Pancreas (tissue), 10 donors: ENCODE results near the gene CFAP141. TPM values are rescaled to one million over a fixed set of nuclear protein-coding genes. Genes with fewer than 3 reads are reported as not detected.
A peak's percentile ranks its signal among the peaks of the same experiment; 100 is the strongest.

Experiments used
- ATAC-seq, 4 donors: fragments of 200-7000 bp; cut with Tn5 transposase; one replicate each; pipeline versions ENCODE4 v1.8.0 to v1.9.1; 2020; ENCODE audit warnings: mild to moderate bottlenecking in 4 of 4, moderate library complexity in 4 of 4
- DNase-seq, 6 donors: peaks; one replicate each; pipeline ENCODE4 v3.0.0-alpha.2; 2020
- FAIRE-seq: peaks from 2 replicates; lab custom pipeline; 2012; peaks lifted over from hg19 to GRCh38; lab: Jason Lieb, UNC
- H3K27ac ChIP-seq, 4 donors: fragments of 200-600 bp; sonication (generic); 1 replicate in 3 of 4; 2 replicates in 1 of 4; pipeline versions ENCODE4 v1.5.0 to v1.8.0; 2020
- H3K27me3 ChIP-seq, 4 donors: fragments of 200-600 bp; one replicate each; pipeline ENCODE4 v1.8.0; 2021
- H3K36me3 ChIP-seq, 3 donors: fragments of 200-600 bp; sonication (generic) in 1 of 3; one replicate each; pipeline versions ENCODE4 v1.5.0 to v1.8.0; 2020 to 2021
- H3K4me1 ChIP-seq, 3 donors: fragments of 200-600 bp; one replicate each; pipeline ENCODE4 v1.8.0; 2021
- H3K4me3 ChIP-seq, 4 donors: fragments of 200-600 bp; sonication (generic) in 2 of 4; one replicate each; pipeline versions ENCODE4 v1.5.0 to v1.8.0; 2020 to 2021
- H3K9me3 ChIP-seq, 4 donors: fragments of 200-600 bp; one replicate each; pipeline ENCODE4 v1.8.0; 2021
- CTCF ChIP-seq, 4 donors: fragments of 200-600 bp; sonication (generic) in 3 of 4; IDR thresholded peaks; one replicate each; pipeline versions ENCODE4 v1.5.0 to v1.8.0; 2021; ENCODE audit warnings: antibody characterized with exemption in 4 of 4
- WGBS, 2 donors: extraction: QIAGEN DNeasy Blood & Tissue Kit; methylation state at CpG; one replicate each; pipeline ENCODE4 v1.1.7; 2013; 5-methylcytosine and 5-hydroxymethylcytosine counted together
- intact Hi-C, 3 donors: fragments of 100-400 bp; cut with DNase I; formaldehyde crosslinking; loops; one replicate each; pipeline versions ENCODE4 v1.11.1 to v1.14.2; 2022
- polyA plus RNA-seq, 2 donors: library from polyadenylated mRNA; stranded (reverse); fragments of 200-250 nt; gene quantifications; one replicate each; pipeline ENCODE4 v1.2.3, GENCODE V29; 2013
- total RNA-seq, 6 donors: library from RNA; stranded (reverse); fragmentation: NEBNext Ultra II Directional in 4 of 6; extraction: Animal tissue kit (Norgen Biotek cat#: 25700) in 4 of 6; gene quantifications; one replicate each; pipeline versions ENCODE4 v1.2.1 to v1.2.4, GENCODE V29; 2021 to 2023
- donor health status: healthy with polysubstance abuse.
- donor health status: DM: no; HTN: no; CAD: no; lungs with moderate emphysema.
- donor health status: DM: no; HTN: no; CAD: no.
- donor health status: control.
- donor health status: control.
- donor health status: Bipolar disorder and iron deficiency.
- donor health status: DM: yes; HTN: yes; CAD: no.
- donor health status: DM: no; HTN: no; CAD: no.
- donor health status: DM: no; HTN: no; CAD: no.
- donor health status: DM: yes; HTN: yes; CAD: no.

The CFAP141 gene
- total and polyA plus RNA-seq, 8 donors: 0.52 TPM; not detected in 7

- DNase-seq (peak; percentile 98 to 100 (median 99)), FAIRE-seq (peak; percentile 93), ATAC-seq (peak; percentile 93 to 97 (median 94))
- whole genome bisulfite sequencing, 2 donors: 0% methylated on average over 67 to 73 of the region's 73 CpGs
- Histone ChIP-seq H3K27ac (peak within 1 kb of the TSS; percentile 89 to 99 (median 94)), H3K27me3 (no peaks in the 10 kb centered on the region), H3K4me3 (peak within 1 kb of the TSS; percentile 63 to 90 (median 72)), H3K4me1 (peaks cover 11 to 33% (median 33%) of the 10 kb centered on the region in 3 donors), H3K36me3 (peaks cover 0 to 10% (median 7%) of the 10 kb centered on the region in 3 donors), H3K9me3 (no peaks in the 10 kb centered on the region)
- TF ChIP-seq CTCF (IDR thresholded peaks at IDR 0.05): no peak
- intact Hi-C loops: no loop called here
Measured at GRCh38 chr1:154220071-154220969, 14.2 kb upstream of the CFAP141 start, which contains the start of gene UBAP2L. TSS of gene UBAP2L (plus strand) at chr1:154220955. CDS start at chr1:154225124, 4,169 bp downstream.

- Histone ChIP-seq H3K9me3 (no peaks in the 10 kb centered on the region), H3K36me3 (peaks cover 0 to 11% (median 7%) of the 10 kb centered on the region in 3 donors), H3K27ac (peak overlapping the region; percentile 89 to 99 (median 94)), H3K27me3 (no peaks in the 10 kb centered on the region), H3K4me3 (peak overlapping the region; percentile 63 to 90 (median 72)), H3K4me1 (peaks cover 11 to 37% (median 33%) of the 10 kb centered on the region in 3 donors)
- intact Hi-C loops: no loop called here
- TF ChIP-seq CTCF (IDR thresholded peaks at IDR 0.05): no peak
- FAIRE-seq (no peak), DNase-seq (no peak), ATAC-seq (peak in 1 of 4 donors; percentile 11)
- 3 to 4% methylated on average over 5 of the region's 5 CpGs for WGBS, 2 donors
Measured at GRCh38 chr1:154219541-154219940, 13.4 kb upstream of the CFAP141 start.

- Histone ChIP-seq H3K27me3 (no peaks in the 10 kb centered on the region), H3K27ac (peak overlapping the region in 1 of 4 donors; percentile 94), H3K36me3 (peaks cover 0 to 21% (median 14%) of the 10 kb centered on the region in 3 donors), H3K4me3 (peak overlapping the region in 2 of 4 donors; percentile 63 to 68), H3K9me3 (no peaks in the 10 kb centered on the region), H3K4me1 (peaks cover 11 to 37% (median 33%) of the 10 kb centered on the region in 3 donors)
- TF ChIP-seq CTCF (IDR thresholded peaks at IDR 0.05): no peak
- intact Hi-C loops: no loop called here
- no peak for ATAC-seq
- FAIRE-seq: no peak
- DNase-seq: no peak
- WGBS, 2 donors: 17 to 25% methylated on average over 3 of the region's 3 CpGs
Measured at GRCh38 chr1:154218545-154218944, 12.4 kb upstream of the CFAP141 start.

GRCh38 chr1:154213274-154213673, 7.1 kb upstream of the CFAP141 start:
- Histone ChIP-seq H3K36me3 (peaks cover 0 to 62% (median 44%) of the 10 kb centered on the region in 3 donors), H3K27ac (no peak overlapping the region), H3K9me3 (no peaks in the 10 kb centered on the region), H3K4me1 (peaks cover 1 to 11% (median 9%) of the 10 kb centered on the region in 3 donors), H3K4me3 (no peak overlapping the region), H3K27me3 (no peaks in the 10 kb centered on the region)
- intact Hi-C loops: no loop called here
- ATAC-seq (no peak), DNase-seq (no peak), FAIRE-seq (no peak)
- 86 to 89% methylated on average over 1 of the region's 1 CpG for WGBS, 2 donors
- TF ChIP-seq CTCF (IDR thresholded peaks at IDR 0.05): no peak
